ENCODE data around the gene KCNIP1.
"Not testable (repeated sequence)": the region's sequence is repeated elsewhere in the genome, so short reads cannot be mapped to it uniquely, and the experiment has no call there.

Gene KCNIP1

GRCh38 chr5:170732685-170733084 lies 228.9 kb downstream of the KCNIP1 start:
- no peak for DNase-seq

- DNase-seq, result no peak
Observed at GRCh38 chr5:170736966-170737365, 233.1 kb downstream of the KCNIP1 start.

GRCh38 chr5:170737591-170737990 lies 233.8 kb downstream of the KCNIP1 start:
- no peak for DNase-seq

- no peak for DNase-seq
Observed at GRCh38 chr5:170738840-170739239, 235.0 kb downstream of the KCNIP1 start.

GRCh38 chr5:170739446-170739845 lies 235.6 kb downstream of the KCNIP1 start:
- no peak for DNase-seq

- no peak for DNase-seq
Observed at GRCh38 chr5:170740551-170741205, 236.9 kb downstream of the KCNIP1 start.

- DNase-seq, result no peak
Observed at GRCh38 chr5:170741801-170742200, 238.0 kb downstream of the KCNIP1 start.

GRCh38 chr5:170743876-170744212 lies 240.0 kb downstream of the KCNIP1 start:
- DNase-seq, result no peak

- DNase-seq, result peak; percentile 6
Observed at GRCh38 chr5:170745481-170746071, 241.8 kb downstream of the KCNIP1 start.

- DNase-seq, result no peak
Observed at GRCh38 chr5:170746075-170746960, 242.5 kb downstream of the KCNIP1 start.

GRCh38 chr5:170746961-170747340 lies 243.1 kb downstream of the KCNIP1 start:
- no peak for DNase-seq

GRCh38 chr5:170747357-170747756 lies 243.5 kb downstream of the KCNIP1 start:
- DNase-seq, result no peak

- peak; percentile 9 for DNase-seq
Observed at GRCh38 chr5:170747851-170748250, 244.0 kb downstream of the KCNIP1 start.

GRCh38 chr5:170748951-170749471 lies 245.2 kb downstream of the KCNIP1 start:
- no peak for DNase-seq

GRCh38 chr5:170749911-170750431 lies 246.2 kb downstream of the KCNIP1 start:
- no peak for DNase-seq

- DNase-seq, result no peak
Observed at GRCh38 chr5:170750791-170751190, 247.0 kb downstream of the KCNIP1 start.

- DNase-seq, result no peak
Observed at GRCh38 chr5:170751631-170752030, 247.8 kb downstream of the KCNIP1 start.

- DNase-seq, result no peak
Observed at GRCh38 chr5:170752257-170753215, 248.7 kb downstream of the KCNIP1 start.

GRCh38 chr5:170753311-170753710 lies 249.5 kb downstream of the KCNIP1 start:
- no peak for DNase-seq

GRCh38 chr5:170754508-170754907 lies 250.7 kb downstream of the KCNIP1 start:
- DNase-seq, result not testable (repeated sequence)

GRCh38 chr5:170755679-170756456 lies 252.0 kb downstream of the KCNIP1 start:
- DNase-seq, result peak; percentile 7

Measured in NCI-H146 (cell line).